Stimulated activated CD8-positive, alpha-beta memory T cell treated with anti-CD3 and anti-CD28 coated beads, Interleukin-15, amount 100 ng/mL, for 1 hour (primary cell): ENCODE results near the gene DDX47.
"Not testable (repeated sequence)": the region's sequence is repeated elsewhere in the genome, so short reads cannot be mapped to it uniquely, and the experiment has no call there.

Experiments used
- DNase-seq: peaks from one replicate; pipeline ENCODE4 v3.0.0-alpha.2; 2020; ENCODE audit warnings: low read depth

DDX47 gene

GRCh38 chr12:12874029-12874428, 60.9 kb downstream of the DDX47 start:
- DNase-seq: no peak

DNA sequence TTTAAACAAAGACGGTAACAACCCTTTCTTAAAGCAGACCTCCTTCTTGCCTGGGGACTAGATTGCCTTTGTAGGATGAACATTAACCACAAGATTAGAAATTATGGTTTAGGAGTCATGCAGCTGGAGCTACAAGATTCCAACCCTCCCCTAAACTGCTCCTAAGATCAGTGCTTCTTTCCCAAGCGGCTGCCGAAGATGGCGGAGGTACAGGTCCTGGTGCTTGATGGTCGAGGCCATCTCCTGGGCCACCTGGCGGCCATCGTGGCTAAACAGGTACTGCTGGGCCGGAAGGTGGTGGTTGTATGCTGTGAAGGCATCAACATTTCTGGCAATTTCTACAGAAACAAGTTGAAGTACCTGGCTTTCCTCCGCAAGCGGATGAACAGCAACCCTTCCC, 62.2 kb downstream of the DDX47 start:
- DNase-seq: not testable (repeated sequence)

GRCh38 chr12:12877153-12877768, 64.1 kb downstream of the DDX47 start:
- DNase-seq: no peak

- DNase-seq: no peak
Measured at GRCh38 chr12:12877781-12878455, 64.8 kb downstream of the DDX47 start.
